Ovary (tissue), 9 donors: Measurements from ENCODE around the gene NCAPG. TPM values are rescaled to one million over a fixed set of nuclear protein-coding genes. Genes with fewer than 3 reads are reported as not detected.
A peak's percentile ranks its signal among the peaks of the same experiment; 100 is the strongest.

Source experiments
- DNase-seq, 5 donors: peaks; one replicate each; pipeline ENCODE4 v3.0.0-alpha.2; 2019 to 2020
- H3K27ac ChIP-seq, 2 donors: fragments of 200-600 bp; one replicate each; pipeline versions ENCODE4 v1.5.1 to v1.8.0; 2019 to 2022
- H3K27me3 ChIP-seq: fragments of 200-600 bp; one replicate; pipeline ENCODE4 v1.8.0; 2022
- H3K36me3 ChIP-seq: fragments of 200-600 bp; sonication (generic); one replicate; pipeline ENCODE4 v1.5.1; 2019
- H3K4me1 ChIP-seq: one replicate; pipeline ENCODE4 v1.8.1; 2013; ENCODE audit warnings: mild to moderate bottlenecking, moderate library complexity; ENCODE audit not compliant: insufficient read depth
- H3K4me3 ChIP-seq: fragments of 200-600 bp; sonication (generic); one replicate; pipeline ENCODE4 v1.5.1; 2017
- H3K9me3 ChIP-seq, 2 donors: fragments of 200-600 bp in 1 of 2; sonication (generic) in 1 of 2; one replicate each; pipeline versions ENCODE4 v1.5.1 to v1.8.1; 2013 to 2019; ENCODE audit warnings: mild to moderate bottlenecking in 1 of 2, moderate library complexity in 1 of 2
- EP300 ChIP-seq: sonication (generic); formaldehyde crosslinking; IDR thresholded peaks from one replicate; pipeline ENCODE4 v1.6.1; 2017; ENCODE audit warnings: antibody characterized with exemption
- POLR2A ChIP-seq: fragments of 450-650 bp; IDR thresholded peaks from one replicate; pipeline ENCODE4 v1.6.1; 2017; ENCODE audit warnings: antibody characterized with exemption, mild to moderate bottlenecking, moderate library complexity
- WGBS, 3 donors: extraction: QIAGEN DNeasy Blood & Tissue Kit in 1 of 3; methylation state at CpG; one replicate each; pipeline versions ENCODE4 v1.1.5 to v1.1.7; 2013 to 2017; 5-methylcytosine and 5-hydroxymethylcytosine counted together
- intact Hi-C, 4 donors: fragments of 100-400 bp; cut with DNase I; formaldehyde crosslinking; loops; one replicate each; pipeline versions ENCODE4 v1.11.0 to v1.15.1; 2022 to 2023
- polyA plus RNA-seq, 2 donors: library from polyadenylated mRNA; stranded (reverse); fragments of 200-250 nt in 1 of 2; fragments of 350-450 nt in 1 of 2; fragmentation: Illumina TruSeq in 1 of 2; extraction: RNeasy Lipid Tissue Mini Kit (QIAGEN cat#74804) in 1 of 2; gene quantifications; one replicate each; pipeline ENCODE4 v1.2.3, GENCODE V29; 2013 to 2014
- total RNA-seq, 7 donors: library from RNA; depleted of rRNA in 2 of 7; stranded (reverse); fragments of >200 nt in 2 of 7; fragmentation: NEBNext Ultra II Directional in 3 of 7; extraction: Animal tissue kit (Norgen Biotek cat#: 25700) in 3 of 7; gene quantifications; one replicate each; pipeline versions ENCODE4 v1.1.0 to v1.2.4, GENCODE V29; 2016 to 2023
- TF ChIP-seq, protein P1 (sequence below), 3 donors: fragments of 450-650 bp in 2 of 3; fragments of 200-600 bp in 1 of 3; IDR thresholded peaks; one replicate each; pipeline versions ENCODE4 v1.5.1 to v1.8.0; 2016 to 2022; ENCODE audit warnings: antibody characterized with exemption in 3 of 3, mild to moderate bottlenecking in 1 of 3
- donor health status: DM: no; HTN: no; CAD: no; lungs with moderate emphysema.
- donor health status: DM: no; HTN: no; CAD: no.
- donor health status: Bipolar disorder and iron deficiency.
- donor health status: DM: yes; HTN: yes; CAD: no.
- donor health status: DM: no; HTN: no; CAD: no.
- donor health status: DM: yes; HTN: yes; CAD: no.

The NCAPG gene
- total and polyA plus RNA-seq, 9 donors, result 0.25 to 1.9 (median 0.48) TPM; not detected in 2

DNA sequence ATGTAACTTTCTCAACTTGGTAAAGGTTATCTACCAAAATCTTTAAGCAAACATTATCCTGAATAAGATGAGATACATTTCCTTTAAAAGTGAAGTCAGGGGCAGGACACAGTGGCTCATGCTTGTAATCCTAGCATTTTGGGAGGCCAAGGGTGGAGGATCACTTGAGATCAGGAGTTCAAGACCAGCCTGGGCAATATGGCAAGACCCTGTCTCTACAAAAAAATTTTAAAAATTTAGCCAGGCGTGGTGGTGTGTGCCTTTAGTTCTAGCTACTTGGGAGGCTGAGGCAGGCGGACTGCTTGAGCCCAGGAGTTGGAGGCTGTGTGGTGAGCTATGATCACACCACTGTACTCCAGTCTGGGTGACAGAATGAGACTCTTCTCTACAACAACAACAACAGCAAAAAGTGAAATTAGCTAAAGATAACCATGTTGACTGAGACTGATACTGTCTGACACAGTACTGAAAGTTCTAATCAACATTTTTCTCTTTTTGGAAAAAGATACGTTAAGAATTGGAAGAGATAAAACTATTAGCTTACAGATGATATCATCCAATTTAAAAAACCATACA, 5.1 kb upstream of the NCAPG start:
- DNase-seq, result no peak
- 83 to 87% (median 84%) methylated on average over 3 of the region's 3 CpGs for WGBS, 3 donors
- Histone ChIP-seq H3K4me3 (no peak overlapping the region), H3K9me3 (no peaks in the 10 kb centered on the region), H3K27me3 (no peaks in the 10 kb centered on the region), H3K4me1 (peaks cover 5% of the 10 kb centered on the region), H3K27ac (no peak overlapping the region), H3K36me3 (no peaks in the 10 kb centered on the region)
- intact Hi-C loops, result loop anchor here in 1 of 4 donors (10.0 kb wide), 1 partner anchor 231 kb away; the partner anchor contains the start of gene LAP3
- no peak for TF ChIP-seq EP300
- TF ChIP-seq, protein P1, sequence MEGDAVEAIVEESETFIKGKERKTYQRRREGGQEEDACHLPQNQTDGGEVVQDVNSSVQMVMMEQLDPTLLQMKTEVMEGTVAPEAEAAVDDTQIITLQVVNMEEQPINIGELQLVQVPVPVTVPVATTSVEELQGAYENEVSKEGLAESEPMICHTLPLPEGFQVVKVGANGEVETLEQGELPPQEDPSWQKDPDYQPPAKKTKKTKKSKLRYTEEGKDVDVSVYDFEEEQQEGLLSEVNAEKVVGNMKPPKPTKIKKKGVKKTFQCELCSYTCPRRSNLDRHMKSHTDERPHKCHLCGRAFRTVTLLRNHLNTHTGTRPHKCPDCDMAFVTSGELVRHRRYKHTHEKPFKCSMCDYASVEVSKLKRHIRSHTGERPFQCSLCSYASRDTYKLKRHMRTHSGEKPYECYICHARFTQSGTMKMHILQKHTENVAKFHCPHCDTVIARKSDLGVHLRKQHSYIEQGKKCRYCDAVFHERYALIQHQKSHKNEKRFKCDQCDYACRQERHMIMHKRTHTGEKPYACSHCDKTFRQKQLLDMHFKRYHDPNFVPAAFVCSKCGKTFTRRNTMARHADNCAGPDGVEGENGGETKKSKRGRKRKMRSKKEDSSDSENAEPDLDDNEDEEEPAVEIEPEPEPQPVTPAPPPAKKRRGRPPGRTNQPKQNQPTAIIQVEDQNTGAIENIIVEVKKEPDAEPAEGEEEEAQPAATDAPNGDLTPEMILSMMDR (IDR thresholded peaks at IDR 0.05), result no peak
- TF ChIP-seq POLR2A, result no peak

DNA sequence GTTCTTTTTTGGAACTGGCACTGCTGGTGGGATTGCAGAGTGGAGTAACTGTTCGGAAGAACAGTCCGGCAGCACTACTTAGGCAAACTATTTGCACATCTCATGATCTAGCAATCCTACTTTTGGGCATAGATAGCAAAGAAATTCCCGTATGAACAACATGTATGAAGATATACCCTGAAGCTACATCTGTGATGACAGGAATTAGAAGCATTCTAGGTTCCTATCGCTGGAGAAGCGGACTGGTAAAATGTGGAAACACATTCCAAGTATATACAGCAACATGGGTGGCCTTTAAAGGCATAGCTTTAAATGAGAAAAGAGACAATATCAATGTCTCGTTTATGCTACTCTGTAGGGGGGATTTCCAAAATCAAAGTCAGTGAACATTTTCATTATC, 3.3 kb upstream of the NCAPG start:
- H3K9me3 ChIP-seq, result no peaks in the 10 kb centered on the region
- no peak for DNase-seq
- intact Hi-C loops, result loop anchor here in 1 of 4 donors (10.0 kb wide), 1 partner anchor 233 kb away; the partner anchor contains the start of gene LAP3
- TF ChIP-seq, protein P1 (IDR thresholded peaks at IDR 0.05), result no peak
- TF ChIP-seq EP300 (no peak), POLR2A (no peak)
- H3K4me1 ChIP-seq, result peaks cover 5% of the 10 kb centered on the region
- peak overlapping the region; percentile 0 for H3K4me3 ChIP-seq
- H3K27ac ChIP-seq, result no peak overlapping the region
- no peaks in the 10 kb centered on the region for H3K27me3 ChIP-seq
- WGBS, 3 donors, result 6 to 14% (median 12%) methylated on average over 6 of the region's 6 CpGs
- H3K36me3 ChIP-seq, result no peaks in the 10 kb centered on the region

DNA sequence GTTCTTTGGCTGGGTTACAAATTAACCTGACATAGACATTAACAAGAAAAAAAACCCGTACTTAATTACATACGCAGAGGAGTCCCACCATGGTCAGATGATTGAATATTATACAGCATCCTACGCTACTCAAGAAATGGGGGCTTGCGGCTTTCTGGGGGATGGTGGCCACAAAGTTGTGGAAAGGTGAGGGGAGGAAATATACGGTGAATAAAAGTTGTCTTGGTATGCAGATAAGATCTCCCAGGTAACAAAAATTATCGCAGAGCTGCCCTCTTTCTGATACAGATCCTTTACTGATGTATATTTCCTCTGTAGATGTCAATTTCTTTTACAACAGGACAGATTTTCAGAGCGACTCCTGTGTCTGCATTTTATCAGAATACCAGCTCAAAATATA, 1.1 kb upstream of the NCAPG start:
- TF ChIP-seq, protein P1 (IDR thresholded peaks at IDR 0.05), result no peak
- TF ChIP-seq POLR2A (no peak), EP300 (no peak)
- Histone ChIP-seq H3K4me1 (peaks cover 5% of the 10 kb centered on the region), H3K4me3 (peak overlapping the region; percentile 90), H3K9me3 (no peaks in the 10 kb centered on the region), H3K36me3 (no peaks in the 10 kb centered on the region), H3K27ac (peak overlapping the region in 1 of 2 donors; percentile 88), H3K27me3 (no peaks in the 10 kb centered on the region)
- WGBS, 3 donors, result 0 to 2% (median 1%) methylated on average over 7 of the region's 7 CpGs
- no peak for DNase-seq
- intact Hi-C loops, result loop anchor here in 3 of 4 donors (2.0 to 10.0 kb wide), 4 partner anchors 211 to 785 kb away; partner anchors contain the start of genes LAP3 (in 1 of the 3) and LCORL (in 1 of the 3)

DNA sequence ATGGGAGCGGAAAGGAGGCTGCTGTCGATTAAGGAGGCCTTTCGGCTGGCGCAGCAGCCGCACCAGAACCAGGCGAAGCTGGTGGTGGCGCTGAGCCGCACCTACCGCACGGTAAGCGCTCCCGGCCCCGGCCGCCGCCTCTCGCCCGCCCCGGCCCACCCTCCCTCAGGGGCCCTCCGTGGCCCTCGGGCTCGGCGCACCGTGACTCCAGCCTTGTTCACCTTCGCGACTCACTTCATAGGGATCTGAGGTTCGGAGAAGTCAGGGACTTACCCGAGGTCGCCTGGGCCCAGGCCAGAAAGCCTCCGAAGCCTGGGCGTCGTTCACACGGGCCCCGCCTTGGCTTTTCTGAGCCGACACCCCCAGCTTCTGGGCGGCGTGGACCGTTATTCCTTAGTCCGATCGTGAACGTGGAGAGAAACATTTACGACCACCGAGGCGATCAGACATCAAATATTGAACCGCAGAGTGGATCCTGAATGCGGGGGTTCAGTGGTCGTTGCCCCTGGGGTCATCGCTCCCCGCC, 362 bp downstream of the NCAPG start:
- WGBS, 3 donors, result 1% methylated on average over 25 to 48 of the region's 48 CpGs
- Histone ChIP-seq H3K27me3 (no peaks in the 10 kb centered on the region), H3K4me3 (peak overlapping the region; percentile 90), H3K9me3 (no peaks in the 10 kb centered on the region), H3K36me3 (no peaks in the 10 kb centered on the region), H3K27ac (no peak overlapping the region), H3K4me1 (peaks cover 5% of the 10 kb centered on the region)
- intact Hi-C loops, result loop anchor here in 2 of 4 donors (2.0 to 10.0 kb wide), 3 partner anchors 210 to 784 kb away; partner anchors contain the start of gene LCORL (in 1 of the 2)
- no peak for TF ChIP-seq EP300
- DNase-seq, result peak in 1 of 5 donors; percentile 52

DNA sequence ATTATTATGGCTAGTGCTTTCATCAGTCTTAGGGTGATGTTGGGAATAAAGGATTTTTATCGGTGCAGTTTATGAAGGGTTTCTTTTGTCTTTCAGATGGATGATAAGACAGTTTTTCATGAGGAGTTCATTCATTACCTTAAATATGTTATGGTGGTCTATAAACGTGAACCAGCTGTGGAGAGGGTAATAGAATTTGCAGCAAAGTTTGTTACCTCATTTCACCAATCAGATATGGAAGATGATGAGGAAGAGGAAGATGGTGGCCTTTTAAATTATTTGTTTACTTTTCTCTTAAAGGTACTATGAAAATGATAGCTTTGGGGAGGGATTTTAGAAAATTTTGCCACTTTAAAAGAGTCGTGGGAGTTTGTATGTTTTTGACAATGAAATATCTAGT, 1.3 kb downstream of the NCAPG start:
- H3K9me3 ChIP-seq, result no peaks in the 10 kb centered on the region
- intact Hi-C loops, result loop anchor here in 2 of 4 donors (10.0 kb wide), 2 partner anchors 773 to 783 kb away; no protein-coding TSS in a partner anchor
- no peaks in the 10 kb centered on the region for H3K27me3 ChIP-seq
- TF ChIP-seq POLR2A, result no peak
- TF ChIP-seq EP300, result no peak
- TF ChIP-seq, protein P1 (IDR thresholded peaks at IDR 0.05), result no peak
- H3K27ac ChIP-seq, result no peak overlapping the region
- no peak overlapping the region for H3K4me3 ChIP-seq
- DNase-seq, result no peak
- WGBS, 3 donors, result 13 to 19% (median 13%) methylated on average over 3 of the region's 3 CpGs
- H3K4me1 ChIP-seq, result peaks cover 5% of the 10 kb centered on the region
- no peaks in the 10 kb centered on the region for H3K36me3 ChIP-seq
